Upper lobe of right lung (tissue), 1 donor: ENCODE measurements around the gene GMDS. TPM values are rescaled to one million over a fixed set of nuclear protein-coding genes. Genes with fewer than 3 reads are reported as not detected.
A peak's percentile ranks its signal among the peaks of the same experiment; 100 is the strongest.

Experiments used
- ATAC-seq: fragments of 200-7000 bp; cut with Tn5 transposase; one replicate; pipeline ENCODE4 v1.9.1; 2020; ENCODE audit warnings: mild to moderate bottlenecking, moderate library complexity
- DNase-seq: peaks from one replicate; pipeline ENCODE4 v3.0.0-alpha.2; 2020
- H3K27ac ChIP-seq: fragments of 200-600 bp; one replicate; pipeline ENCODE4 v1.8.0; 2022
- H3K27me3 ChIP-seq: fragments of 200-600 bp; one replicate; pipeline ENCODE4 v1.8.0; 2022; ENCODE audit warnings: mild to moderate bottlenecking
- H3K36me3 ChIP-seq: fragments of 200-600 bp; one replicate; pipeline ENCODE4 v1.8.0; 2022
- H3K4me1 ChIP-seq: fragments of 200-600 bp; one replicate; pipeline ENCODE4 v1.8.0; 2022
- H3K4me3 ChIP-seq: fragments of 200-600 bp; one replicate; pipeline ENCODE4 v1.8.0; 2022; ENCODE audit warnings: mild to moderate bottlenecking
- H3K9me3 ChIP-seq: fragments of 200-600 bp; one replicate; pipeline ENCODE4 v1.8.0; 2022
- CTCF ChIP-seq: fragments of 200-600 bp; IDR thresholded peaks from one replicate; pipeline ENCODE4 v1.8.0; 2022; ENCODE audit warnings: antibody characterized with exemption
- intact Hi-C: fragments of 100-400 bp; cut with DNase I; formaldehyde crosslinking; loops from one replicate; pipeline ENCODE4 v1.11.0; 2022
- total RNA-seq: library from RNA; stranded (reverse); fragmentation: NEBNext Ultra II Directional; extraction: Animal tissue kit (Norgen Biotek cat#: 25700); gene quantifications from one replicate; pipeline ENCODE4 v1.2.1, GENCODE V29; 2021
- donor health status: DM: no; HTN: yes; CAD: no; lungs with severe emphysema.

GMDS gene
- total RNA-seq, 1 donor from 2014 or later: 12.2 TPM

GRCh38 chr6:2108700-2109306 lies 136.6 kb downstream of the GMDS start:
- Histone ChIP-seq H3K4me1 (peaks cover 4% of the 10 kb centered on the region), H3K27ac (no peak overlapping the region), H3K9me3 (no peaks in the 10 kb centered on the region), H3K27me3 (no peaks in the 10 kb centered on the region), H3K4me3 (no peak overlapping the region), H3K36me3 (no peaks in the 10 kb centered on the region)
- no peak for TF ChIP-seq CTCF
- DNase-seq: no peak
- ATAC-seq: no peak
- intact Hi-C loops: loop anchor here (5.0 kb wide), 1 partner anchor 507 kb away; no protein-coding TSS in a partner anchor

GRCh38 chr6:2104524-2104880 lies 140.9 kb downstream of the GMDS start:
- no peaks in the 10 kb centered on the region for H3K9me3 ChIP-seq
- ATAC-seq (no peak), DNase-seq (no peak)
- intact Hi-C loops: no loop called here
- no peak for TF ChIP-seq CTCF
- H3K4me3 ChIP-seq: no peak overlapping the region
- H3K27ac ChIP-seq: no peak overlapping the region
- no peaks in the 10 kb centered on the region for H3K4me1 ChIP-seq
- no peaks in the 10 kb centered on the region for H3K36me3 ChIP-seq
- no peaks in the 10 kb centered on the region for H3K27me3 ChIP-seq

GRCh38 chr6:2103765-2104523 lies 141.5 kb downstream of the GMDS start:
- no peak overlapping the region for H3K27ac ChIP-seq
- no peaks in the 10 kb centered on the region for H3K27me3 ChIP-seq
- intact Hi-C loops: no loop called here
- DNase-seq: no peak
- H3K4me1 ChIP-seq: no peaks in the 10 kb centered on the region
- H3K36me3 ChIP-seq: no peaks in the 10 kb centered on the region
- no peak overlapping the region for H3K4me3 ChIP-seq
- TF ChIP-seq CTCF: peak; percentile 64
- no peaks in the 10 kb centered on the region for H3K9me3 ChIP-seq
- ATAC-seq: peak; percentile 70

- intact Hi-C loops: no loop called here
- Histone ChIP-seq H3K36me3 (no peaks in the 10 kb centered on the region), H3K4me1 (no peaks in the 10 kb centered on the region), H3K9me3 (no peaks in the 10 kb centered on the region), H3K27me3 (no peaks in the 10 kb centered on the region), H3K4me3 (no peak overlapping the region), H3K27ac (no peak overlapping the region)
- DNase-seq: no peak
- ATAC-seq: no peak
- TF ChIP-seq CTCF: no peak
These were observed 142.4 kb downstream of the GMDS start for GRCh38 chr6:2102966-2103365.

- intact Hi-C loops: no loop called here
- ATAC-seq: no peak
- no peaks in the 10 kb centered on the region for H3K36me3 ChIP-seq
These were observed 143.0 kb downstream of the GMDS start for GRCh38 chr6:2102316-2102883.

More at GRCh38 chr6:2102316-2102883, 143.0 kb downstream of the GMDS start:
- no peak for DNase-seq
- no peaks in the 10 kb centered on the region for H3K27me3 ChIP-seq
- no peaks in the 10 kb centered on the region for H3K4me1 ChIP-seq
- no peak overlapping the region for H3K27ac ChIP-seq
- H3K9me3 ChIP-seq: no peaks in the 10 kb centered on the region
- no peak overlapping the region for H3K4me3 ChIP-seq
- no peak for TF ChIP-seq CTCF
